DMS153 treated with DMSO at 0.1 percent for 48 hours (cell line): ENCODE data around the gene LRRC46.
A peak's percentile ranks its signal among the peaks of the same experiment; 100 is the strongest.

Experiments used
- DNase-seq: peaks from one replicate; lab custom pipeline; 2025; ENCODE audit not compliant: unreplicated experiment; lab: John Stamatoyannopoulos, UW

Gene LRRC46, protein sequence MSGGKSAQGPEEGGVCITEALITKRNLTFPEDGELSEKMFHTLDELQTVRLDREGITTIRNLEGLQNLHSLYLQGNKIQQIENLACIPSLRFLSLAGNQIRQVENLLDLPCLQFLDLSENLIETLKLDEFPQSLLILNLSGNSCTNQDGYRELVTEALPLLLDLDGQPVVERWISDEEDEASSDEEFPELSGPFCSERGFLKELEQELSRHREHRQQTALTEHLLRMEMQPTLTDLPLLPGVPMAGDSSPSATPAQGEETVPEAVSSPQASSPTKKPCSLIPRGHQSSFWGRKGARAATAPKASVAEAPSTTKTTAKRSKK

GRCh38 chr17:47831003-47831933 is at the start of gene LRRC46, which contains the start of gene MRPL10:
Gene LRRC46 (plus strand): TSS chr17:47831670. CDS start chr17:47831990, 320 bp downstream.
Gene MRPL10 (minus strand): TSS chr17:47831541. CDS start chr17:47831511, 30 bp downstream.
- peak; percentile 90 for DNase-seq

DNA sequence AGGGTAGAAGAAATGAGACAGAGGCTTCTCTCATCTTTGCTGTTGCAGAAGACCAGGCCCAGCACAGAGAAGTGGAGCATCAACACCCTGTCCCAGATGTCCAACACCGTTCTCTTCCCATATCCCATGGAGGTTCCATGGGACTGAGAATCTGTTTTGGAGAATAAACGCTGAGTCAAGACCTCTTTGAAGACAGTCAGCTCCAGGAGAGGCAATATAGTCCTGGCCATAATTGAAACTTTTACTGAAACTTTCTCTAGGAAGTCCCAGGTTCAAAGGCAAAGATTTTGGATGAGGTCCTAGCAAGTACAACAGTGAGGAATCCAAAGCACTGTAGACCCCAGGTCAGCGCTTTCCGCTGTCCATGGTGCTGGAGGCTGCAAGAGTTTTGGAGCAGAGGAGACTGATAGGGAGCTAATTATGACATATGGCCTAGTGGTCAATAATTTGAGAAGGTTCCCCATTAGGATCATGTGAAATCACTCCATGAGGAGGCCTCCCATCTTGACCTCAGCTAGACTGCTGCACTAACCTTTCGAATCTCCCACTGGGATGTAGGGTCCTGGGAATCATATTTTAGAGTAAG is 45.8 kb upstream of the LRRC46 start:
- no peak for DNase-seq

DNA sequence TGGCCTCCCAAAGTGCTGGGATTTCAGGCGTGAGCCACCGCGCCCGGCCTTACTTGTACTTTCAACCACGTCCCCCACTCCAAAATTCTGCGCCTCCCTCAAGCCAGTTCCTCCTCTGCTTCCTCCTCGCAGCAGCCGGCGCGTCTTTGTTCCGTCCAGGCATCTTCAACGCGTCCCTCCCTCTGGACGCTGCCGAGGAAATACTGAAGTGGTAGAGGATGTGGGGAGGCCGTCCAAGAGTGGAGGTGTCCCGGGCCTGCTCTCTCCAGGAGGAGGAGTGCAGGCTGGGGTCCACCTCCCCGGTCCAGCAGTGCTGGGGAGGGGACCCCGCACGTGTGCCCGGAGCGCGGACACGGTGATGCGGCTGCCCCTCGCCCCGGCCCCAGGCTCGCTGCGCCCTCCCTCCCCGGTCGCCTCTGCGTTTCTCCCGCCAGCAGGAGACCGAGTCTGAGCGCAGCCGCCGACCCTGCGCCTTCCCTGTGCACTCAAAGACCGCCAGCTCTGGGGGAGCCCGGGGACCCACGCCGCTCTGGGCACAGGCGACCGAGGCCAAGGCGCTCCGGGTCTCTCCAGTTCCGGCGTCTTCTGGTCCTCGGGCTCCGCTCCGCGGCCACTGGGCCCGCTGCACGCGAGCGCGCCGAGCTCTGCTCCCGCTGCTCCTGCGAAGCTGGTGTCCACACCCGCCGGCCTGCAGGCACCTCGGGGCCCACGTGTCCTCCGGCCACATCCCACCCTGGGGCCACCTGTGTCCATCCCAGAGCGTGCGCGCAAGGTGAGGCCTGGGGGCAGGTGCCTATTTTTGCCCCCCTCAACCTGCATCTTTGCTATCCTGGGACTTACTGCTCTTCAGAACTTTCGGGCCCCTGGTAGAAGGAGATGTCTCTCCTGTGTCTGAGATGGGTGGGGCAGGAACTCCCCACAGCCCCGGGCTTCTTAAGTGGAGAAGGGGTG is 41.6 kb upstream of the LRRC46 start:
- DNase-seq = peak; percentile 58

DNA sequence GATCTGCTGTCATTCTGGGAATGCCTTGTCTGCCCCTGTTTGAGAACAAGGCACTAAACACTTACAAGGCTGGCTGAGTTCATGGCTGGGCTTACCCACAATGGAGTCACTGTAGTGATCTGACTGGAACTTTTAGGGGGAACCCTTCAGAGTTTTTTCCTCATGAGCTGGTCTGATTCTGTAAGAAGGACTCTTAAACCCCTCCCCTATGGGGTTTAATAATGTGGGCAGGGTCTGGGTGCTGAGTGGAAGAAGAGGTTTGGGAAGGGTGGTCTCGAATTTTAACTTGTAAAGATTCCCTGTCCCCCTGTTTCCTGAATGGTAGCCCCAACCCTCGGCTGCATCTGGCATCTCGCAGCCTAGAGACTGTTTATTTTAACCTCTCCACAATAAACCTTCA is 40.4 kb upstream of the LRRC46 start:
- no peak for DNase-seq

- DNase-seq = no peak
Measured at GRCh38 chr17:47792457-47792856, 39.0 kb upstream of the LRRC46 start.

GRCh38 chr17:47792979-47793378 is 38.5 kb upstream of the LRRC46 start:
- DNase-seq = no peak

DNA sequence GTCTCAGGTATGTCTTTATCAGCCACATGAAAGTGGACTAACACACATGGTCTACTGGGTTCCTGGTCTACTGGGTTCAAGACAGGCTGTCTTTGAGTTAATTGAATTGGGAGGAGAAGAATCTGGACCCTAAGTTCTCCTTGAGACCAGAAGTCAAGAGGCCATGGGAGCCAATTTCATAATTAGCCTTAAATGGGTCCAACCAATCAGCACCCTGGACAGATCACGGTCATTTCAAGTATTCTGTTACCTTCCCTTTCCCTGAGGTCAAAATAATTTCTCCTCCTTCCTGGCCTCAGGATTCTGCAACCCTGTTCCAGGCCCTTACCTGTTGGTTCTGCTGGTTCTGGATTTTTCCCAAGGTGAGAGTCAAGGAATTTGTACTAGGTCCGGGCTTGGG is 33.7 kb upstream of the LRRC46 start:
- no peak for DNase-seq

GRCh38 chr17:47800686-47801085 is 30.8 kb upstream of the LRRC46 start:
- no peak for DNase-seq

GRCh38 chr17:47801176-47801765 is 30.2 kb upstream of the LRRC46 start:
- DNase-seq = no peak

DNA sequence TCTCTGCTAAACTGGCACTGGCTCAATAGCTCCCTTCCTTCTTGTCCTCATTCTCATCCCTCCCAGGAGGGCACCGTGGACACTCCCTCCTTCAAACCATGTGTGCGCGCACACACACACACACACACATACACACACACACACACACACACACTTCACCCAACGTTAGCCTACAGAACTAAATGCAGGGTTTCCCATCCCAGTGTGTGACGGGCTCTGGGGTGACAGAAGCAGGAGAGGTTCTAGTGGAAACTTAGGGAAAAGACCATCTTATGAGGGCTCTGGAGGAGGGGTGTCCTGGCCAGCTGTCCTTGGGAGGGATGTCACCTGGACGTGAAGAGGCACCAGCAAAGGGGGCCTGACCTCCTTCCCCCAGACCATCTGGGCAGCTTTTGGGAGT is 29.6 kb upstream of the LRRC46 start:
- no peak for DNase-seq

- DNase-seq = peak; percentile 66
Measured at GRCh38 chr17:47802341-47803022, 29.0 kb upstream of the LRRC46 start.

DNA sequence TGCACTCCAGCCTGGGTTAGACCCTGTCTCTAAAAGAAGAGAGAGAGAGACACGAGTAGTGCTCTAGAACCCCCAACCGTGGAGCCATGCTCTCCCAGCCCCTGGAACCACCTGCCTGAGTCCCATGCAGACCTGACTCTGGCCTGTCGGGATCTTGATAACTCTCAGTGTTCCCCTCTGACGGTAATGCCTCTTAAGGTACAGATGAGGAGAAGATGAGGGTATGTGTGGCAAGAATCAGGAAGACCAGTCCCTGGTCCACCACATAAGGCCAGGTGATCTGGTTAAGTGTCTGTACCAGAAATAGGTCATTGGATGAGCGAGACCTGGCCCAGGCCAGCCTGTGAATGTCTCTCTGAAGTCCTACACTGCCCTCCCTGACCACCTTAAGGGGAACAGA is 28.3 kb upstream of the LRRC46 start:
- no peak for DNase-seq

- DNase-seq = no peak
Measured at GRCh38 chr17:47803751-47804150, 27.7 kb upstream of the LRRC46 start.

- no peak for DNase-seq
Measured at GRCh38 chr17:47804461-47804860, 27.0 kb upstream of the LRRC46 start.

DNA sequence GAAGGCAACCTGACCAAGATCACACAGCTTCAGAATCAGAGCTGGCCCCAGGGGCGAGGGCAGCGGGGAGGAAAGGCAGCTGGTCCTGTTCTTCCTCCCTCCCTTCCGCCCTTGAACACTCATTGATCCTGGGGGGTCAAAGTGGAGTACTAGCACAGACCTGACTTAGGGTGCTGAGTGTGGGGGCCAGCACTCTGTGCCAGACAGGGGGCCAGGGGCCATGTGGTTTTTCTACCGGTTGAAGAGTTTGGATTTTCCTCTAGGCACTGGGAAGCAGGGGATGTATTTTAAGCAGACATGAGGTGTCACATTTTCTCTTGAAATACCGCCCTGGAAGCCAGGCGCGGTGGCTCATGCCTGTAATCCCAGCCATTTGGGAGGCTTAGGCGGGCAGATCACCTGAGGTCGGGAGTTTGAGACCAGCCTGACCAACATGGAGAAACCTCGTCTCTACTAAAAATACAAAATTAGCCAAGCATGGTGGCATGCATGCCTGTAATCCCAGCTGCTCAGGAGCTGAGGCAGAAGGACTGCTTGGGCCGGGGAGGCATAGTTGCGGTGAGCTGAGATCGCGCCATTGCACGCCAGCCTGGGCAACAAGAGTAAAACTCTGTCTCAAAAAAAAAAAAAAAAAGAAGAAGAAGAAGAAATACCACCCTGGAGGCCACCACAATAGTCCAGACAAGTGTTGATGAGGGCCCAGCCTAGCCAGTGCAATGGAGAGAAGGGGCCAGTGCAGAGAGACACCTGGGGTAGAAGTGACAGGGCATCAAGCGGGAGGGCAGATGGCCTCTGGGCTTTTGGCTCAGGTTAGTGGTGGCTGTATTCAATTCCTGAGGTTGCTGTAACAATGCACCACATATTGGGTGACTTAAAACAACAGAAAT is 25.2 kb upstream of the LRRC46 start:
- DNase-seq = no peak

- no peak for DNase-seq
Measured at GRCh38 chr17:47806913-47807255, 24.6 kb upstream of the LRRC46 start.

DNA sequence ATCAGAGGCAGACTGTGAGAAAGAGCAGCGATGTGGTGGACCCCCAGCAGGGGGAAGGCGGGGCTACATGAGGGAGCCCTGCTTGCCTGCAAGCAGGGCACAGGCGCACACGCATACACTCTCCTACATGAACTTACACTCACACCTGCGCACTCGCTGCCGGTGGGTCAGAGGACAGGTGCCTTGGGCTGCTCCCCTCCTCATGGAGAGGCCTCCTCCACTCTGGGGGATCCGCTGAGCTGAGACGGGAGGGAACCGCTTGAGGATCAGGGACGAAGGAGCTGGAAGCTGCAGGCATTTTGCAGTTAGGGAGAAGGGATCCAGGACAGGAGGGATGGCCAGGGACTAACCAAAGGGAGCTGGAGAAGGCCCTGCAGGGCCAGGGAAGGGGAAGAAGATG is 24.0 kb upstream of the LRRC46 start:
- no peak for DNase-seq

GRCh38 chr17:47808036-47808829 is 23.2 kb upstream of the LRRC46 start:
- no peak for DNase-seq
